AG09319 (cell line): ENCODE results near the gene MYO7B.

Experiments
- DNase-seq: peaks from one replicate; pipeline ENCODE4 v3.0.0-alpha.2; 2010; ENCODE audit warnings: low read depth; ENCODE audit errors: extremely low read depth
- TF ChIP-seq, protein P1 (sequence below): IDR thresholded peaks from 2 replicates; pipeline ENCODE4 v1.5.1; 2011; ENCODE audit warnings: low read depth, mild to moderate bottlenecking, inconsistent platforms, low read length, moderate library complexity

The MYO7B gene

GRCh38 chr2:127621981-127622431 is 86.5 kb downstream of the MYO7B start:
- TF ChIP-seq, protein P1, sequence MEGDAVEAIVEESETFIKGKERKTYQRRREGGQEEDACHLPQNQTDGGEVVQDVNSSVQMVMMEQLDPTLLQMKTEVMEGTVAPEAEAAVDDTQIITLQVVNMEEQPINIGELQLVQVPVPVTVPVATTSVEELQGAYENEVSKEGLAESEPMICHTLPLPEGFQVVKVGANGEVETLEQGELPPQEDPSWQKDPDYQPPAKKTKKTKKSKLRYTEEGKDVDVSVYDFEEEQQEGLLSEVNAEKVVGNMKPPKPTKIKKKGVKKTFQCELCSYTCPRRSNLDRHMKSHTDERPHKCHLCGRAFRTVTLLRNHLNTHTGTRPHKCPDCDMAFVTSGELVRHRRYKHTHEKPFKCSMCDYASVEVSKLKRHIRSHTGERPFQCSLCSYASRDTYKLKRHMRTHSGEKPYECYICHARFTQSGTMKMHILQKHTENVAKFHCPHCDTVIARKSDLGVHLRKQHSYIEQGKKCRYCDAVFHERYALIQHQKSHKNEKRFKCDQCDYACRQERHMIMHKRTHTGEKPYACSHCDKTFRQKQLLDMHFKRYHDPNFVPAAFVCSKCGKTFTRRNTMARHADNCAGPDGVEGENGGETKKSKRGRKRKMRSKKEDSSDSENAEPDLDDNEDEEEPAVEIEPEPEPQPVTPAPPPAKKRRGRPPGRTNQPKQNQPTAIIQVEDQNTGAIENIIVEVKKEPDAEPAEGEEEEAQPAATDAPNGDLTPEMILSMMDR, result no peak
- no peak for DNase-seq

GRCh38 chr2:127622561-127623387 is 87.3 kb downstream of the MYO7B start:
- no peak for DNase-seq
- TF ChIP-seq, protein P1, result no peak

DNA sequence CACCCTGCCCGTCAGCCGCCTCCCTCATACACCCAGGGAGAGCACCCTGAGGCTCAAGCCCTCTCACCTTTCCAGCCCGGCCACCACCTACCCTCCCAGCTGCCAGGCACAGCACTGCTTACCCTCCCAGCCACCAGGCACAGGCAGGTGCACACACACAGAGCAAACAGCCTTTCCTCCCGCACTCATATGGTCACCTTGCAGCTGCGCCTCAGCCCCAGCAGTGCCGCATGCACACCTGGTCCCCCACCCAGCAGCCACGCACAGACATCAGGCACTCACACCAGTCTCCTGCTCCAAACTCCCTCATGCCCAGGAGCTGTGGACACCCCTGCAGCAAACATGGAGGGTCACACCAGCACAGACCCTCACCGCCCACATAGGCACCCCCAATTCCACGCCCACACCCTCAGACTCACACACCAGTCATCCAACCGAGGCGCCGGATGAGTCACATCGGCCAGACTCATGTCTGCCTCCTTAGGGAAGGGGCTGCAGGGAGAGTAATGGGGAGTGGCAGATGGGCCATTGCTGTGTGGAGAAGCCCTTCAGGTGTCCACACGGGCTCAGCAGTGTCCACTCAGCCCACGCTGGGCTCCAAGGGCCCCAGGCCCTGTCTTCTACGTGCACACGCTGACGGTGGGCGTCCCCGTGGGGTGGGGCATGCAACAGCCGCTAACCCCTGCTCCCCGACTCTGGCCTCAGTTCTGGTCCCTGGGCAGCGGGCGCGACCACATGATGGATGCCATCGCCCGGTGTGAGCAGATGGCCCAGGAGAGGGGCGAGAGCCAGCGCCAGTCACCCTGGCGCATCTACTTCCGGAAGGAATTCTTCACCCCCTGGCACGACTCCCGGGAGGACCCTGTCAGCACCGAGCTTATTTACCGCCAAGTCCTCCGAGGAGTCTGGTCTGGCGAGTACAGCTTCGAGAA is 88.2 kb downstream of the MYO7B start:
- TF ChIP-seq, protein P1, result no peak
- DNase-seq, result no peak

- TF ChIP-seq, protein P1, result no peak
- DNase-seq, result no peak
These were observed 88.9 kb downstream of the MYO7B start for GRCh38 chr2:127624320-127624755.

GRCh38 chr2:127624756-127625571 is 89.5 kb downstream of the MYO7B start:
- TF ChIP-seq, protein P1, result no peak
- no peak for DNase-seq

GRCh38 chr2:127625572-127625951 is 90.1 kb downstream of the MYO7B start:
- DNase-seq, result no peak
- TF ChIP-seq, protein P1, result no peak
